Activated T-cell treated with anti-CD3 and anti-CD28 coated beads, Interleukin-2, amount 50 U/mL, for 72 hours (primary cell): ENCODE measurements around the gene TM9SF1. TPM values are rescaled to one million over a fixed set of nuclear protein-coding genes. Genes with fewer than 3 reads are reported as not detected.

Experiments
- ATAC-seq, 2 donors: fragments of 150-1000 bp; cut with Tn5 transposase; replicated peaks in 1 of 2; 2 replicates each; pipeline ENCODE4 v1.10.0; 2021; ENCODE audit warnings: moderate library complexity in 2 of 2, mild to moderate bottlenecking in 1 of 2
- DNase-seq, 2 donors: peaks; one replicate each; pipeline ENCODE4 v3.0.0; 2021 to 2022; ENCODE audit warnings: mixed read lengths in 1 of 2
- H3K27ac Mint-ChIP-seq: one replicate; pipeline ENCODE4 v1.8.0; 2022; ENCODE audit warnings: mild to moderate bottlenecking, moderate library complexity, mixed read lengths
- H3K27me3 Mint-ChIP-seq: one replicate; pipeline ENCODE4 v1.8.0; 2022; ENCODE audit warnings: low read depth, mixed read lengths
- H3K36me3 Mint-ChIP-seq, 2 donors: one replicate each; pipeline ENCODE4 v1.8.0; 2022; ENCODE audit warnings: mixed read lengths in 2 of 2, mild to moderate bottlenecking in 1 of 2; ENCODE audit not compliant: insufficient read depth in 2 of 2
- H3K4me1 Mint-ChIP-seq: one replicate; pipeline ENCODE4 v1.8.0; 2022; ENCODE audit warnings: low read depth, mixed read lengths
- H3K4me3 Mint-ChIP-seq, 2 donors: one replicate each; pipeline ENCODE4 v1.8.0; 2022; ENCODE audit warnings: mild to moderate bottlenecking in 2 of 2, mixed read lengths in 2 of 2, moderate library complexity in 2 of 2
- H3K9me3 Mint-ChIP-seq, 2 donors: one replicate each; pipeline ENCODE4 v1.8.0; 2022; ENCODE audit warnings: mixed read lengths in 2 of 2
- total RNA-seq, 2 donors: library from RNA; stranded (reverse); gene quantifications; one replicate each; pipeline ENCODE4 v1.2.3, GENCODE V29; 2022

Gene TM9SF1
- total RNA-seq, 2 donors from 2014 or later = 27.4 to 32.5 TPM

DNA sequence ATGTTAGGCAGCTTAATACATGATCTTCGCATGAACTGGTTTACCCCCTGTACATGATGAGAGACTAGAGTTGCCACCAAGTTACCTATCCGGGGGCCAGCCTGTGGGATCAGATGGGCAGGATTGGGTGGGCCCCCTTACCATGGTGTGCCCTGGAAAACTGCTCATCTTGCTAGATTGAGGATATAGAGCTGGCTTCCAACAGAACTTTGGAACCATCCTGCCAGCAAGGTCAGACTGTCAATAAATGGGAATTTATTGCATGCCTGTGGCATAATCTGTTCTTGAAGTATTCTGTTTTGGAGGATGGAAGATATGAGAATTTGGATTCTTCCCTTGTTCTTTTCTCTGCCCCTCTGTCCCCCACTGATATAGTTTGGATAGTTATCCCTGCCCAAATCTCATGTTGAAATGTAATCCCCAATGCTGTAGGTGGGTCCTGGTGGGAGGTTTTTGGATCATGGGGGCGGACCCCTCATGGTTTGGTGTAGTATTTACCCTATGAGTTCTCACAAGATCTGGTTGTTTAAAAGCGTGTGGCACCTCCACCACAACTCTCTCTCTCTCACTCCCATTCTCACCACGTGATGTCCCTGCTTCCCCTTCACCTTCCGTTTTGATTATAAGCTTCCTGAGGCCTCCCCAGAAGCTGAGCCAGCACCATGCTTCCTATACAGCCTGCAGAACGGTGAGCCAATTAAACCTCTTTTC lies 3.7 kb upstream of the TM9SF1 start:
- H3K9me3 Mint-ChIP-seq = peaks cover 6 to 10% of the 10 kb centered on the region in 2 donors
- H3K4me3 Mint-ChIP-seq = peak overlapping the region; percentile 3 to 34
- H3K27me3 Mint-ChIP-seq = no peaks in the 10 kb centered on the region
- peaks cover 18 to 41% of the 10 kb centered on the region in 2 donors for H3K36me3 Mint-ChIP-seq
- DNase-seq (no peak), ATAC-seq (no peak)
- peak overlapping the region; percentile 39 for H3K27ac Mint-ChIP-seq
- H3K4me1 Mint-ChIP-seq = peaks cover 42% of the 10 kb centered on the region

DNA sequence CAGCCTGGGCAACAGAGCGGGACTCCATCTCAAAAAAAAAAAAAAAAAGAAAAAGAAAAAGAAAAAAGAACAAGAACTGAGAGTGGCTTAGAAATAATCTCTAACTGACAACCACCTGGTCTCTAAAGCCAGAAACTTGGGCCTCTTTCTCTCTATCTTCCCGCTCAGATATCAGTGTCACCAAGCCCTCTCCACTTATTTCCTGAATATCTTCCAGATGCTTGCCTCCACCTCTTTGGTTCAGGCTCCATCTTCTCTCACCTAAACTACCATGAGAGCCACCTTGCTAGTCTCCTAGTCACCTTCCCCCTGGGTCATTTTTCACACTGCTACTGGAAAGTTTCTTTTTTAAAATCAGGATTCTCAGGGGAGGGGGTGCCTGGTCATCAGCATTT lies 1.8 kb upstream of the TM9SF1 start:
- peak overlapping the region; percentile 95 to 97 for H3K4me3 Mint-ChIP-seq
- H3K36me3 Mint-ChIP-seq = peaks cover 15 to 38% of the 10 kb centered on the region in 2 donors
- peaks cover 55% of the 10 kb centered on the region for H3K4me1 Mint-ChIP-seq
- peaks cover under 1 to 5% of the 10 kb centered on the region in 2 donors for H3K9me3 Mint-ChIP-seq
- H3K27ac Mint-ChIP-seq = peak overlapping the region; percentile 92
- H3K27me3 Mint-ChIP-seq = no peaks in the 10 kb centered on the region
- no peak for ATAC-seq
- no peak for DNase-seq

DNA sequence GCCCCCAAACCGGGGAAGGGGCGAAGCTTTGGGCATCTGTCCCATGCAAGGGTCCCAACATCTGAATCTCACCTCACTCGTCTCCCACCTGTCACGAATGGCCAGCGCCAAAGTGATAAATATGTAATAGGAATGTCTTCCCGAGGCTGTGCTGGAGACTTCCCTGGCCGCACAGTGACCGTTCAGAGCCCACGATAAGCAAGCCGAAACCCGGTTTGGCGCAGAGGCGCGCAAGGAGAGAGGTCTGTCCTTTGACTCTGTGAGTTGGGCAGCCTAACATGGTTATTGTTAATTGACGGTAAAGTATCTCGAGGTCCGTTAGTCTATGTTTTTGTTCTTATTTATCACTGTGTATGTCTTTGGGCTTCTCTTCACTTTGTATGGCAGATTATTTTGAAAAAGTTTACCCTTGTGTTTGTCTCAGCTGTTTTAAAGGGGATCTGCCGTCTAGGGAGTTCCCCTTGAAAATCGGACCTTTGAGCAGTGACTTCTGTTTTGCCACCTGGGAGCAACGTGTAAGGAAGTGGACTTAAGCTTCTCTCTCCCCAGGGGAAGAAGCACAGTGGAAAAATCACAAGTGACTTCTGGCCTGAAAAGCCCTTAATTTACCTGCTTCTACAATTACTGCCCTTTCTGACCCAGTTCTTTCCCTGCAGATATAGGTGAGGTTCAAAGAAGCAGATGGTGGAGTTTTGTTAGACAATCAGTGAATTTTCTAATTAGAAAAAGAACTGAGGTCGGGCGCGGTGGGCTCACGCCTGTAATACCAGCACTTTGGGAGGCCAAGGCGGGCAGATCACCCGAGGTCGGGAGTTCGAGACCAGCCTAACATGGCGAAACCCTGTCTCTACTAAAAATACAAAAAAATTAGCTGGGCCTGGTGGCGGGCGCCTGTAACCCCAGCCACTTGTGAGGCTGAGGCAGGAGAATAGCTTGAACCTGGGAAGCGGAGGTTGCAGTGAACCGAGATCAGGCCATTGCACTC lies 1.1 kb upstream of the TM9SF1 start:
- H3K27ac Mint-ChIP-seq = peak overlapping the region; percentile 92
- DNase-seq = no peak
- H3K4me3 Mint-ChIP-seq = peak overlapping the region; percentile 95 to 97
- peaks cover 11 to 32% of the 10 kb centered on the region in 2 donors for H3K36me3 Mint-ChIP-seq
- H3K27me3 Mint-ChIP-seq = no peaks in the 10 kb centered on the region
- ATAC-seq = peak in 1 of 2 donors; percentile 1
- H3K9me3 Mint-ChIP-seq = peaks cover 0 to 1% of the 10 kb centered on the region in 2 donors
- H3K4me1 Mint-ChIP-seq = peaks cover 61% of the 10 kb centered on the region

DNA sequence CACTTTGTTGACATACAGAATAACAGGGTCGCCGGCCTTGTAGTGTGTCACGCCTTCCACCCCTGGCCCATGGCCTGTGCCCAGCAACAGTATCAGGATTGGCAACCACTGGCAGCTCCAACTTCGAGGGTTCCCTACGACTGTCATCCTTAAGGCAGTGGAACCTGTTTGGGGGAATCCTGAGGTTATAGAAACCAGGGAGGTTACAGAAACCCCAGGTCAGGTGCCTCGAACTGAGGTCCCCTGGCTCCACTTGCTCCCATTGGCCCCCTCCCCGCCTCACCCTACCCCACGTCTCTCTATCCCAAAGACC lies 412 bp downstream of the TM9SF1 start:
- Mint-ChIP-seq H3K4me1 (peaks cover 66% of the 10 kb centered on the region), H3K27ac (peak overlapping the region; percentile 92)

DNA sequence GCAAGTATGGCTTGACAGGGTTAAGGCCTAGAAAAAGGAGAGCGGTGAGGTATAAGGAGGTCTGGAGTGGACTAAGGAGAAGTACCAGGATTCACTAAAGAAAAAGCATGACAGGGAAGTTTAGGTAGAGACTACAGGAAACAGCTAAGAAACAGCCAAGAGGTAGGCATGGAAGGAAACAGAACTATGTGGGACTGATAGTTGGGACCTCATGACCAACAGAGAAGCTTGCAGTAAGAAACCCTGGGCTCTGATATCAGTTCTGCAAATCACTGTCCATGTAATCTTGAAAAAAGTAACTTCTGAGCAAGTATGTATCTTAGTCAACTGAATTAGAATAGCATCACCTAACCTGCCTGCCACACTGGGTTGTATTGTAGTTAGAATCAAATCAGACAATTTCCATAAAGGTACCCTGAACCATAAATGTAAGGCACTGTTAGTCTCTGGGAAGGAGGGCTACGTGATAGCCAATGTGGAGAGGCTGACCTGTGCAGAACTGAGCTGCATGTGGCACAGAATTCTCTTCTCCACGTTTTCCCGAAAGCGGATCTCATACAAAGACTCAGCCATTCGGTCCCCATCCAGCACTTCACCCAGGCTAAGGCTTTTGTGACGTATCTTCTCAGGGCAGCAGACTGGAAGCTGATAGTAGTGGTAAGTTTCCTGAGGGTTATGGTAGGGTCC lies 912 bp downstream of the TM9SF1 start:
- H3K4me1 Mint-ChIP-seq = peaks cover 70% of the 10 kb centered on the region
- H3K9me3 Mint-ChIP-seq = no peaks in the 10 kb centered on the region
- H3K27me3 Mint-ChIP-seq = no peaks in the 10 kb centered on the region
- DNase-seq = no peak
- no peak for ATAC-seq
- H3K36me3 Mint-ChIP-seq = peaks cover 9 to 27% of the 10 kb centered on the region in 2 donors
- peak overlapping the region; percentile 95 to 97 for H3K4me3 Mint-ChIP-seq
- H3K27ac Mint-ChIP-seq = peak overlapping the region; percentile 92

More for the DNA sequence above, 412 bp downstream of the TM9SF1 start:
- Mint-ChIP-seq H3K36me3 (peaks cover 9 to 31% of the 10 kb centered on the region in 2 donors), H3K27me3 (no peaks in the 10 kb centered on the region), H3K4me3 (peak overlapping the region; percentile 95 to 97), H3K9me3 (no peaks in the 10 kb centered on the region)
- no peak for ATAC-seq
- no peak for DNase-seq

DNA sequence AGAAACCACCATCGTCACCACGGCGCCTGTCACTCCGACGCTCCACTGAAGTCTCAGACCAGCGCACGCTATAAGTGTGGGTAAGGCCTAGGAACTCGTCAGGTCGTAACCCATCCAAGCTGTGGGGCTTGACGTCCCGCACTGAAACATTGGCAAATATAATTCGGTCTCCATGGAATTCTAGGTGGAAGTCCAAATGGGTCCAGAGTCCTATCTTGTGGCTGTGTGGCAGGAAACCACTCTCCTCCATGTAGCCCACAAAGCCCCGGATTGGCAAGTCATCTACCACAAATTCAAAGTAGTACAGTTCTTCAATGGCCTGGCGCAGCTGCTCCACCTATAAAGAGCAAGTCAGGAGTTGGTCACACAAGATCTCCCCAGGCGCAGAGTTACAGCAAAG lies 2.3 kb downstream of the TM9SF1 start:
- ATAC-seq = no peak
- peaks cover 3 to 17% of the 10 kb centered on the region in 2 donors for H3K36me3 Mint-ChIP-seq
- peaks cover 70% of the 10 kb centered on the region for H3K4me1 Mint-ChIP-seq
- H3K4me3 Mint-ChIP-seq = no peak overlapping the region
- H3K27ac Mint-ChIP-seq = no peak overlapping the region
- DNase-seq = no peak
- no peaks in the 10 kb centered on the region for H3K9me3 Mint-ChIP-seq
- no peaks in the 10 kb centered on the region for H3K27me3 Mint-ChIP-seq

DNA sequence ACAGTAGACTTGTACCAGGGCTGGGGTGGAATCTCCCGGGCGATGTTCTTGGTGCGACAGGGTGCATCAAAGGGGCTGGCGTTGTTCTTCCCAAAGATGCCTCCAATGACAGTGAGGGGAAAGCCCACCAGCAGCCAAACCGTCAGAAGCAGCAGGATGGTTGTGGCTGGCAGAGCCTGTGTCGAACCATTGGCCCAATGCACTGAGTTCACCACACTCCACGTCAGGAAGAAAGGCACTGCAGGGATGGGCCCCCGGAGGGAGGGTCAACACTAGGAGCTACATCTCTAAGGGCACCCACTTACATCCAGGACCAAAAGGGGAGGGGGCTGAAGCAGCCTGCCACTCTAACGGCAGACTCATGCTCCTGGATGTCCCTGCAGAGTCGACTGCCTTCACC lies 4.8 kb downstream of the TM9SF1 start:
- Mint-ChIP-seq H3K27ac (no peak overlapping the region), H3K36me3 (peaks cover 3 to 11% of the 10 kb centered on the region in 2 donors), H3K4me1 (peaks cover 63% of the 10 kb centered on the region), H3K9me3 (no peaks in the 10 kb centered on the region), H3K4me3 (no peak overlapping the region), H3K27me3 (no peaks in the 10 kb centered on the region)
- ATAC-seq = no peak
- DNase-seq = no peak

DNA sequence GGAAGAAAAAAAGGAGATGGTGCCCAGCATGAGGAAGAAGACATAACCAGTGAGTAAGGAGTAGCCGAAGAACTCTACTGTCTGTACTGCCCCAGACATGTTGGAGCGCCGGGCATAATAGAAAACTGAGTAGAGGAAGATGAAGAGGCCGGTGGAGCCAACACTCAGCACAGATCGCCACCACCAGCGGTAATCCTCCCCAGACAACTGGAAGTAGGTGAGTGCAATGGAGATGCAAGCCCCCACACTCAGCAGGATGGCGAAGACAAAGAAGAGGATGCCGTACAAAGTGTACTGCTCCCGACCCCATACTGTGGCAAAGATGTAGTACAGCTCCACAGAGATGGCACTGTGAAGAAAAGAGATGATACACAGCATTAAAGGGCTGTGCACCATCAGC lies 5.8 kb downstream of the TM9SF1 start:
- DNase-seq (no peak), ATAC-seq (no peak)
- peaks cover 3 to 11% of the 10 kb centered on the region in 2 donors for H3K36me3 Mint-ChIP-seq
- H3K9me3 Mint-ChIP-seq = no peaks in the 10 kb centered on the region
- H3K4me1 Mint-ChIP-seq = peaks cover 57% of the 10 kb centered on the region
- peak overlapping the region in 1 of 2 donors; percentile 91 for H3K4me3 Mint-ChIP-seq
- no peaks in the 10 kb centered on the region for H3K27me3 Mint-ChIP-seq
- peak overlapping the region; percentile 88 for H3K27ac Mint-ChIP-seq

DNA sequence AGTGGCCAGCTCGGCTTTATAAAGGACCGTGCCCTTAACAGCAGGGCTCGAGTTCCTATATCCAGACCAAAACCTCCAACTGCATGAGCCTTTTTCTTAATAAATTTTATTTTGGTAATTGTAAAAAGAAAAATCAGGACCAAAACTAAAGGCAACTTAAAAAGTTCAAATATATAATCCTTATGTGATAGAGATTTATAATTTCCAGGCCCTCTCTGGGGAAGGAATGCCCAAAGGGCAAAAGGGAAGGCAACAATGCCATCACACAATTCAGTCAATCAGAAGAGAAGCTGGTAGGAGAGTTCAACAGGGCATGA lies 6.2 kb downstream of the TM9SF1 start:
- H3K36me3 Mint-ChIP-seq = peaks cover 3 to 10% of the 10 kb centered on the region in 2 donors
- ATAC-seq = no peak

DNA sequence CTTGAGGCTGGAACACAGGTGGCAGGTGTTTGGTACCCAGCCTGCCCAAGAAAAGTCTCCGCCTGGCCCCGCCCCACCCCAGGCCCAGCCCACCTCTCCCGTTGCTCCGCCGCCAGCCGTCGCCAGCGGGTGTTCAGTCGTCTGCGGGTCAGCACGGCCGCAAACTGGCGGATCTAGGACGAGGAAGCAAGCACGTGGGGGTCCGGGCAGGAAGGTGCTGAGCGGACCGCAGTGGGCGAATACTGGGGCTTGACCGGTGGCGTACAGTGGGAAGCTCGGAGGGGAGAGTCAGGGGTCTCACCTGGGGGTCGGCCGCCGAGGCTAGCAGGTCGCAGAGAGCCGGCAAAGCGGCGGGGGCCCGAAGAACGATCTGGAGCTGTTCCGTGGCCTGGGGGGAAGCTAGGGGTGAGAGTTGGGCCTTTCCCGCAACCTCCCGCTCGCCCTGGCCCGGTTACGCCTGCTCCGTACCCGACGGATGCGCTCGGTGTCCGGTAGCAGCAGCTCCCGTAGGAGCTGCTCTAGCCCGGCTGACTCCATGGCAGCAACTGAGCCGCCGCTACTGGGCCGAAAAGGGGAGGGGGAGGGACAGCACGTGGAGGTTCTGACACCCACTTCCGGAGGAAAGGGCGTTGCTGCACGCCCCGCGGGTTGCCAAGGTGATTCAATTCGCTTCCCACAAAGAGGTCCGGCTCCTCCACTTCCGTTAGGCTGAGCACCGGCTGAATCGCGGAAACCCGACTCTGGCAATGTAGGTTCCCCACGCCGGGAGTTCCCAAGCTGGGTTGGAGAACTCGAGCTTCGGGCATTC lies 6.8 kb downstream of the TM9SF1 start, which contains the start of gene IPO4:
IPO4 (minus strand) TSS at position 566 of the 808 bp plus-strand sequence; CDS start at position 537, 29 bp downstream.
- Mint-ChIP-seq H3K4me3 (peak within 1 kb of the TSS; percentile 91 to 93), H3K27ac (peak within 1 kb of the TSS; percentile 89), H3K27me3 (no peaks in the 10 kb centered on the region), H3K36me3 (peaks cover 3 to 9% of the 10 kb centered on the region in 2 donors), H3K4me1 (peaks cover 49% of the 10 kb centered on the region), H3K9me3 (no peaks in the 10 kb centered on the region)
- ATAC-seq (peak; percentile 92), DNase-seq (peak; percentile 94 to 96)

More for the DNA sequence above, 6.2 kb downstream of the TM9SF1 start:
- Mint-ChIP-seq H3K4me1 (peaks cover 52% of the 10 kb centered on the region), H3K9me3 (no peaks in the 10 kb centered on the region), H3K27ac (peak overlapping the region; percentile 88), H3K27me3 (no peaks in the 10 kb centered on the region), H3K4me3 (peak overlapping the region; percentile 91 to 93)
- no peak for DNase-seq

DNA sequence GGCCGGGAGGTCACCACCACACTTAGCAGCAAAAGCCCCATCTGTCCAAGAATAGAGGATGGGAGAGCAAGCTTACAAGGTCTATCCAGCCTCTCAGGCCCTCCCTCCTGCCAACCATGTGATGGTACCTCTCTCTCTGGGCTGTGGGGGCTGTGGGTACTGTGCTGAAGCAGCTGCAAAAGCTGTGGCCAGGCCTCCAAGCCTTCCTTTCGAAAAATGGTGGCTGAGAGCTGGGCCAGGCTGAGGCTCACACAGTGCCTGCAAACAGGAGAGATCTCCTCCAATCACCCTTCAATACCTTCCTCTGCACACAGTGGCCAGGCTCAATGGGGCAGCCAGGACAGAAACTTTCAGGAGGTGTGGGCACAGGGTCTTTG lies 7.7 kb downstream of the TM9SF1 start:
- Mint-ChIP-seq H3K9me3 (no peaks in the 10 kb centered on the region), H3K27me3 (no peaks in the 10 kb centered on the region), H3K27ac (no peak overlapping the region), H3K36me3 (peaks cover 0 to 3% of the 10 kb centered on the region in 2 donors), H3K4me1 (peaks cover 44% of the 10 kb centered on the region), H3K4me3 (peak overlapping the region; percentile 91 to 93)
- ATAC-seq (no peak), DNase-seq (no peak)

DNA sequence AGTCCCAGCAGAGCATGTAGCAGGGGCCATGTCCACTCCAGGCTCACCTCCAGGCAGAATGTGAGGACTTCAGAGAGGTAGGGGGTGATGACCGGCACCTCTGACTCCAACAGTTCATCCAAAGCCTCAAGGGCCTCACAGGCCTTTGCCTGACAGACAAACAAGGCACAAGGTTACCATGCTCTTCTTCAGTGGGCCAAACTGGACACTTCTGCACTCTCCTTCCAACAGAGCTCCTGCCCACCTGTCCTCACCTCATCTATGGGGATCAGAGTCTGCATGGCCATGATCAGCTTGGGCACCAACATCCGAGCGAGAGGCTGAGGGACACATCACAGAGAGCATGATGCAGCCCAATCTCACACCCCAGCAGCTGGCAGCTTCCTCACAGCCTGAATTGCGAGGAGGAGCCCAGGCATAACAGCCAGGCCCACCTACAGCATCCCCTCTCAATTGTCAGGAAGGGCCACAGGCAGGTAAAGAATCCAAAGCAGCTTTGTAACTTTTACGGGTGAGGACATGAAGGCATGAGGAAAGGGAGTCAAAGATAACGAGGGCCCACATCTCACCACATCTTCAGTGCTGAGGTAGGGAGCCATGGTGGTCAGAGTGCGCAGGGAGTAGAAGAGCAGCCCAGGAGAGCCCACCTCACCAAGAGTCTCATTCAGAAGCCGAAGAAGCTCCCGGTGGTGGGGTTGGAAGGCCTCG lies 8.3 kb downstream of the TM9SF1 start:
- H3K4me3 Mint-ChIP-seq = peak overlapping the region; percentile 77 to 91
- peaks cover 0 to 1% of the 10 kb centered on the region in 2 donors for H3K36me3 Mint-ChIP-seq
- DNase-seq (no peak), ATAC-seq (no peak)
- H3K27me3 Mint-ChIP-seq = no peaks in the 10 kb centered on the region
- H3K4me1 Mint-ChIP-seq = peaks cover 38% of the 10 kb centered on the region
- peak overlapping the region; percentile 48 for H3K27ac Mint-ChIP-seq
- no peaks in the 10 kb centered on the region for H3K9me3 Mint-ChIP-seq
